Astrocyte (in vitro differentiated cells and primary cell): Measurements from ENCODE around the gene NEU2. TPM values are rescaled to one million over a fixed set of nuclear protein-coding genes. Genes with fewer than 3 reads are reported as not detected.

Experiments used
- DNase-seq: peaks from one replicate; pipeline ENCODE4 v3.0.0-alpha.2; 2010; ENCODE audit warnings: low read depth
- FAIRE-seq: peaks from 2 replicates; lab custom pipeline; 2011; peaks lifted over from hg19 to GRCh38; lab: Jason Lieb, UNC
- H2AFZ ChIP-seq: 2 replicates; pipeline ENCODE4 v1.6.0; 2012; ENCODE audit warnings: low read depth, low read length, inconsistent platforms
- H3K27ac ChIP-seq: 2 replicates; pipeline ENCODE4 v1.5.1; 2011; ENCODE audit warnings: low read depth, low read length, inconsistent platforms
- H3K27me3 ChIP-seq: 2 replicates; pipeline ENCODE4 v1.6.0; 2011; ENCODE audit warnings: low read length, inconsistent platforms; ENCODE audit not compliant: insufficient read depth
- H3K36me3 ChIP-seq: 2 replicates; pipeline ENCODE4 v1.5.1; 2011; ENCODE audit warnings: low read length, inconsistent platforms; ENCODE audit not compliant: insufficient read depth
- H3K4me1 ChIP-seq: 2 replicates; pipeline ENCODE4 v1.5.1; 2011; ENCODE audit warnings: low read length, inconsistent platforms; ENCODE audit not compliant: insufficient read depth
- H3K4me2 ChIP-seq: 2 replicates; pipeline ENCODE4 v1.6.0; 2012; ENCODE audit warnings: low read length, inconsistent platforms
- H3K4me3 ChIP-seq: 2 replicates; pipeline ENCODE4 v1.5.1; 2011; ENCODE audit warnings: low read depth, mild to moderate bottlenecking, low read length, inconsistent platforms; ENCODE audit not compliant: insufficient read depth
- H3K79me2 ChIP-seq: 2 replicates; pipeline ENCODE4 v1.6.0; 2012; ENCODE audit warnings: mild to moderate bottlenecking, low read length, inconsistent platforms; ENCODE audit not compliant: insufficient read depth
- H3K9ac ChIP-seq: 2 replicates; pipeline ENCODE4 v1.6.0; 2012; ENCODE audit warnings: mild to moderate bottlenecking, low read length, inconsistent platforms
- H3K9me3 ChIP-seq: 2 replicates; pipeline ENCODE4 v1.5.1; 2012; ENCODE audit warnings: low read depth, mild to moderate bottlenecking, low read length, inconsistent platforms; ENCODE audit not compliant: insufficient read depth
- H4K20me1 ChIP-seq: 2 replicates; pipeline ENCODE4 v1.6.0; 2012; ENCODE audit warnings: low read length, inconsistent platforms; ENCODE audit not compliant: insufficient read depth
- H3K27ac Mint-ChIP-seq: one replicate; pipeline ENCODE4 v1.8.0; 2021; ENCODE audit warnings: mild to moderate bottlenecking, mixed read lengths; ENCODE audit not compliant: unreplicated experiment
- H3K27me3 Mint-ChIP-seq: one replicate; pipeline ENCODE4 v1.8.0; 2021; ENCODE audit warnings: low read depth, mixed read lengths; ENCODE audit not compliant: unreplicated experiment
- H3K36me3 Mint-ChIP-seq: one replicate; pipeline ENCODE4 v1.8.0; 2021; ENCODE audit warnings: low read depth, mixed read lengths; ENCODE audit not compliant: unreplicated experiment
- H3K4me1 Mint-ChIP-seq: one replicate; pipeline ENCODE4 v1.8.0; 2021; ENCODE audit warnings: low read depth, mixed read lengths; ENCODE audit not compliant: unreplicated experiment
- H3K4me3 Mint-ChIP-seq: one replicate; pipeline ENCODE4 v1.8.0; 2021; ENCODE audit warnings: mild to moderate bottlenecking, moderate library complexity, mixed read lengths; ENCODE audit not compliant: unreplicated experiment
- H3K9me3 Mint-ChIP-seq: one replicate; pipeline ENCODE4 v1.8.0; 2021; ENCODE audit warnings: mild to moderate bottlenecking, mixed read lengths; ENCODE audit not compliant: unreplicated experiment
- CTCF ChIP-seq: IDR thresholded peaks from 2 replicates; pipeline ENCODE4 v1.5.1; 2011; ENCODE audit warnings: low read depth, mild to moderate bottlenecking, inconsistent platforms, low read length, moderate library complexity; ENCODE audit not compliant: insufficient read depth
- EZH2 ChIP-seq: IDR thresholded peaks from 2 replicates; pipeline ENCODE4 v1.6.1; 2012; ENCODE audit warnings: mild to moderate bottlenecking, low read length, inconsistent platforms; ENCODE audit not compliant: insufficient read depth
- total RNA-seq: library from RNA; stranded (reverse); gene quantifications from 2 replicates; pipeline ENCODE4 v1.2.1, GENCODE V29; 2021

NEU2 gene
- total RNA-seq, 1 donor from 2014 or later = not detected

- TF ChIP-seq CTCF (no peak), EZH2 (no peak)
- FAIRE-seq = no peak
- no peak overlapping the region for H3K4me2 ChIP-seq
- Mint-ChIP-seq H3K4me3 (no peak overlapping the region), H3K4me1 (peaks cover 18% of the 10 kb centered on the region), H3K27ac (no peak overlapping the region), H3K27me3 (peaks cover 6% of the 10 kb centered on the region), H3K36me3 (no peaks in the 10 kb centered on the region), H3K9me3 (no peaks in the 10 kb centered on the region)
- H3K36me3 ChIP-seq = no peaks in the 10 kb centered on the region
- no peak for DNase-seq
- no peak overlapping the region for H3K27ac ChIP-seq
- no peaks in the 10 kb centered on the region for H3K9me3 ChIP-seq
- H3K4me3 ChIP-seq = no peak overlapping the region
- H2AFZ ChIP-seq = no peak overlapping the region
- H3K9ac ChIP-seq = no peak overlapping the region
- no peaks in the 10 kb centered on the region for H4K20me1 ChIP-seq
- H3K27me3 ChIP-seq = no peaks in the 10 kb centered on the region
- H3K4me1 ChIP-seq = peaks cover 27% of the 10 kb centered on the region
- H3K79me2 ChIP-seq = no peaks in the 10 kb centered on the region
These were observed 48.8 kb upstream of the NEU2 start for GRCh38 chr2:232983669-232984140.

GRCh38 chr2:232984451-232985207, 47.8 kb upstream of the NEU2 start:
- no peak overlapping the region for H3K4me3 Mint-ChIP-seq
- H3K4me1 Mint-ChIP-seq = peaks cover 20% of the 10 kb centered on the region
- Histone ChIP-seq H3K4me2 (no peak overlapping the region), H3K9ac (no peak overlapping the region), H3K27ac (no peak overlapping the region), H3K4me3 (no peak overlapping the region), H2AFZ (no peak overlapping the region), H4K20me1 (no peaks in the 10 kb centered on the region), H3K79me2 (no peaks in the 10 kb centered on the region), H3K4me1 (peaks cover 29% of the 10 kb centered on the region), H3K36me3 (no peaks in the 10 kb centered on the region), H3K9me3 (no peaks in the 10 kb centered on the region), H3K27me3 (no peaks in the 10 kb centered on the region)
- TF ChIP-seq CTCF (no peak), EZH2 (no peak)
- no peaks in the 10 kb centered on the region for H3K36me3 Mint-ChIP-seq
- no peaks in the 10 kb centered on the region for H3K9me3 Mint-ChIP-seq
- no peak overlapping the region for H3K27ac Mint-ChIP-seq
- H3K27me3 Mint-ChIP-seq = peaks cover 6% of the 10 kb centered on the region
- FAIRE-seq (no peak), DNase-seq (no peak)

- peak; percentile 29 for FAIRE-seq
These were observed 46.3 kb upstream of the NEU2 start for GRCh38 chr2:232986155-232986554.

More at GRCh38 chr2:232986155-232986554, 46.3 kb upstream of the NEU2 start:
- Mint-ChIP-seq H3K27ac (no peak overlapping the region), H3K27me3 (peaks cover 4% of the 10 kb centered on the region), H3K9me3 (no peaks in the 10 kb centered on the region), H3K4me3 (no peak overlapping the region), H3K4me1 (peaks cover 14% of the 10 kb centered on the region), H3K36me3 (no peaks in the 10 kb centered on the region)
- H3K36me3 ChIP-seq = no peaks in the 10 kb centered on the region
- no peaks in the 10 kb centered on the region for H4K20me1 ChIP-seq
- no peak overlapping the region for H3K4me3 ChIP-seq
- no peaks in the 10 kb centered on the region for H3K27me3 ChIP-seq
- H2AFZ ChIP-seq = no peak overlapping the region
- H3K4me2 ChIP-seq = no peak overlapping the region
- H3K9me3 ChIP-seq = no peaks in the 10 kb centered on the region
- DNase-seq = no peak
- no peak overlapping the region for H3K27ac ChIP-seq
- no peak for TF ChIP-seq EZH2
- TF ChIP-seq CTCF = no peak
- H3K4me1 ChIP-seq = peaks cover 16% of the 10 kb centered on the region
- H3K79me2 ChIP-seq = no peaks in the 10 kb centered on the region
- H3K9ac ChIP-seq = no peak overlapping the region
